Activated T-helper 1 cell treated with anti-CD3 and anti-CD28 coated beads, Interleukin-2, amount 50 U/mL, for 16 hours (primary cell): ENCODE results near the gene TENM4.
"Not testable (repeated sequence)": the region's sequence is repeated elsewhere in the genome, so short reads cannot be mapped to it uniquely, and the experiment has no call there.

Experiments used
- DNase-seq, 2 donors: peaks; one replicate each; pipeline ENCODE4 v3.0.0-alpha.2; 2020; ENCODE audit warnings: low read depth in 1 of 2, low spot score in 1 of 2

The TENM4 gene

GRCh38 chr11:78630155-78630554 is 810.7 kb downstream of the TENM4 start:
- no peak for DNase-seq

- no peak for DNase-seq
Measured at GRCh38 chr11:78622666-78623065, 818.2 kb downstream of the TENM4 start.

- no peak for DNase-seq
Measured at GRCh38 chr11:78620159-78620558, 820.7 kb downstream of the TENM4 start.

GRCh38 chr11:78615724-78616123 is 825.1 kb downstream of the TENM4 start:
- no peak for DNase-seq

GRCh38 chr11:78613378-78613813 is 827.4 kb downstream of the TENM4 start:
- DNase-seq, result no peak

GRCh38 chr11:78612721-78613377 is 828.0 kb downstream of the TENM4 start:
- no peak for DNase-seq

GRCh38 chr11:78609321-78609720 is 831.5 kb downstream of the TENM4 start:
- not testable (repeated sequence) for DNase-seq

- DNase-seq, result no peak
Measured at GRCh38 chr11:78607696-78608095, 833.1 kb downstream of the TENM4 start.

- DNase-seq, result no peak
Measured at GRCh38 chr11:78606667-78607066, 834.2 kb downstream of the TENM4 start.

GRCh38 chr11:78605296-78605695 is 835.5 kb downstream of the TENM4 start:
- DNase-seq, result no peak

- no peak for DNase-seq
Measured at GRCh38 chr11:78603792-78604191, 837.0 kb downstream of the TENM4 start.
